Neural cell (in vitro differentiated cells): ENCODE results near the gene XPNPEP2.

Experiments
- EZH2 ChIP-seq: fragments of 200-600, 300-800 bp; shearing (Covaris generic), sonication (generic); IDR thresholded peaks from 2 replicates; pipeline ENCODE4 v1.6.1; 2014; ENCODE audit warnings: antibody characterized with exemption, low read length, borderline replicate concordance, mild to moderate bottlenecking; ENCODE audit not compliant: insufficient read depth, poor library complexity, severe bottlenecking
- TF ChIP-seq, protein P1 (sequence below): fragments of 450-650 bp; IDR thresholded peaks from 2 replicates; pipeline ENCODE4 v1.5.1; 2014; ENCODE audit warnings: antibody characterized with exemption, mild to moderate bottlenecking, moderate library complexity; ENCODE audit not compliant: poor library complexity, severe bottlenecking

GRCh38 chrX:129718676-129719075 is 20.1 kb upstream of the XPNPEP2 start:
- TF ChIP-seq, protein P1, sequence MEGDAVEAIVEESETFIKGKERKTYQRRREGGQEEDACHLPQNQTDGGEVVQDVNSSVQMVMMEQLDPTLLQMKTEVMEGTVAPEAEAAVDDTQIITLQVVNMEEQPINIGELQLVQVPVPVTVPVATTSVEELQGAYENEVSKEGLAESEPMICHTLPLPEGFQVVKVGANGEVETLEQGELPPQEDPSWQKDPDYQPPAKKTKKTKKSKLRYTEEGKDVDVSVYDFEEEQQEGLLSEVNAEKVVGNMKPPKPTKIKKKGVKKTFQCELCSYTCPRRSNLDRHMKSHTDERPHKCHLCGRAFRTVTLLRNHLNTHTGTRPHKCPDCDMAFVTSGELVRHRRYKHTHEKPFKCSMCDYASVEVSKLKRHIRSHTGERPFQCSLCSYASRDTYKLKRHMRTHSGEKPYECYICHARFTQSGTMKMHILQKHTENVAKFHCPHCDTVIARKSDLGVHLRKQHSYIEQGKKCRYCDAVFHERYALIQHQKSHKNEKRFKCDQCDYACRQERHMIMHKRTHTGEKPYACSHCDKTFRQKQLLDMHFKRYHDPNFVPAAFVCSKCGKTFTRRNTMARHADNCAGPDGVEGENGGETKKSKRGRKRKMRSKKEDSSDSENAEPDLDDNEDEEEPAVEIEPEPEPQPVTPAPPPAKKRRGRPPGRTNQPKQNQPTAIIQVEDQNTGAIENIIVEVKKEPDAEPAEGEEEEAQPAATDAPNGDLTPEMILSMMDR, result no peak
- TF ChIP-seq EZH2, result no peak
